Peyer's patch (tissue), 4 donors: ENCODE measurements around the gene ZDHHC11.

Experiments
- CTCF ChIP-seq, 6 experiments: fragments of 450-650 bp in 4 of 6; fragments of 200-600 bp in 2 of 6; sonication (generic) in 1 of 6; IDR thresholded peaks; one replicate each; pipeline ENCODE4 v1.5.1; 2017 to 2019; ENCODE audit warnings: antibody characterized with exemption in 6 of 6, mild to moderate bottlenecking in 3 of 6, moderate library complexity in 1 of 6
- POLR2A ChIP-seq, 2 donors: fragments of 450-650 bp; IDR thresholded peaks; one replicate each; pipeline ENCODE4 v1.5.1; 2017; ENCODE audit warnings: antibody characterized with exemption in 2 of 2, mild to moderate bottlenecking in 2 of 2, moderate library complexity in 2 of 2

GRCh38 chr5:746258-746761 is 104.5 kb downstream of the ZDHHC11 start:
- TF ChIP-seq CTCF (IDR thresholded peaks at IDR 0.05), result no peak
- no peak for TF ChIP-seq POLR2A (IDR thresholded peaks at IDR 0.05)
